Spinal cord (tissue), 10 donors: ENCODE data around the gene NRXN2. TPM values are rescaled to one million over a fixed set of nuclear protein-coding genes. Genes with fewer than 3 reads are reported as not detected.

Source experiments
- DNase-seq, 6 donors: peaks; one replicate each; pipeline versions ENCODE4 v3.0.0 to v3.0.0-alpha.2; 2013 to 2015; ENCODE audit warnings: low spot score in 6 of 6, low read depth in 4 of 6
- H3K27ac ChIP-seq: one replicate; pipeline ENCODE4 v1.5.1; 2013; ENCODE audit warnings: low read depth, low read length, control low read depth
- H3K27me3 ChIP-seq: one replicate; pipeline ENCODE4 v1.6.1; 2013; ENCODE audit warnings: low read length; ENCODE audit not compliant: control insufficient read depth, insufficient read depth
- H3K36me3 ChIP-seq: one replicate; pipeline ENCODE4 v1.6.1; 2013; ENCODE audit warnings: low read length; ENCODE audit not compliant: control insufficient read depth, insufficient read depth
- H3K4me1 ChIP-seq: one replicate; pipeline ENCODE4 v1.6.1; 2013; ENCODE audit warnings: low read length; ENCODE audit not compliant: control insufficient read depth, insufficient read depth
- H3K4me3 ChIP-seq: one replicate; pipeline ENCODE4 v1.5.1; 2013; ENCODE audit warnings: low read depth, low read length, control low read depth
- H3K9me3 ChIP-seq: one replicate; pipeline ENCODE4 v1.6.1; 2013; ENCODE audit warnings: low read length; ENCODE audit not compliant: control insufficient read depth, insufficient read depth
- whole genome bisulfite sequencing: methylation state at CpG from one replicate; pipeline ENCODE4 v1.1.5; 2013; ENCODE audit warnings: missing lambda C conversion rate; ENCODE audit not compliant: insufficient coverage; 5-methylcytosine and 5-hydroxymethylcytosine counted together
- polyA plus RNA-seq, 2 donors: library from polyadenylated mRNA; unstranded; fragments of 120-200 nt; gene quantifications; one replicate each; pipeline ENCODE4 v1.2.1, GENCODE V29; 2013; ENCODE audit not compliant: insufficient read length in 2 of 2
- total RNA-seq, 2 donors: library from RNA; depleted of rRNA in 1 of 2; stranded (reverse); fragments of 120-200 nt in 1 of 2; fragments of >200 nt in 1 of 2; gene quantifications; one replicate each; pipeline versions ENCODE4 v1.2.3 to v1.2.4, GENCODE V29; 2013 to 2014
- donor health status: healthy.

NRXN2 gene
- total and polyA plus RNA-seq, 4 donors: 68.0 to 424 (median 280) TPM

DNA sequence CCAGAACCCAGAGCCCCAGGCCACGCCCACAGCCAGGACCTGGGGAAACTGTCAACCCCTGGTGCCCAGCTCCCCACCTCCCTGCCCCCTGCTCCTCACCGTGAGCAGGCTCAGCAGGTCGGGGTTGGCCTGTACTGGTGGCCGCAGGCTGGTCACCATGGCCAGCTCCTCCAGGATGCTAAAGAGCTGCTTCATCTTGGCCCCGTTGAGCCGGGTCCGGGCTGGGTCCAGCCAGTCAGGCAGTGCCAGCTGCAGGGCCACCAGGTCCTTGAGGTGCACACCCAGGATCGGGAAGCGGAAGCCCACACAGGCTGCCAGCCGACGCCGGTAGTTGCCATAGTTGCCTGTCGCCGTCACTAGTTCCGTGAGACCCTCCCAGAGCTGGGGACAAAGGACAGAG lies 13.7 kb upstream of the NRXN2 start:
- Histone ChIP-seq H3K9me3 (no peaks in the 10 kb centered on the region), H3K27ac (no peak overlapping the region), H3K4me1 (peaks cover 6% of the 10 kb centered on the region), H3K36me3 (peaks cover 53% of the 10 kb centered on the region), H3K4me3 (no peak overlapping the region), H3K27me3 (peaks cover 5% of the 10 kb centered on the region)
- 89% methylated on average over 12 of the region's 15 CpGs for WGBS
- no peak for DNase-seq

DNA sequence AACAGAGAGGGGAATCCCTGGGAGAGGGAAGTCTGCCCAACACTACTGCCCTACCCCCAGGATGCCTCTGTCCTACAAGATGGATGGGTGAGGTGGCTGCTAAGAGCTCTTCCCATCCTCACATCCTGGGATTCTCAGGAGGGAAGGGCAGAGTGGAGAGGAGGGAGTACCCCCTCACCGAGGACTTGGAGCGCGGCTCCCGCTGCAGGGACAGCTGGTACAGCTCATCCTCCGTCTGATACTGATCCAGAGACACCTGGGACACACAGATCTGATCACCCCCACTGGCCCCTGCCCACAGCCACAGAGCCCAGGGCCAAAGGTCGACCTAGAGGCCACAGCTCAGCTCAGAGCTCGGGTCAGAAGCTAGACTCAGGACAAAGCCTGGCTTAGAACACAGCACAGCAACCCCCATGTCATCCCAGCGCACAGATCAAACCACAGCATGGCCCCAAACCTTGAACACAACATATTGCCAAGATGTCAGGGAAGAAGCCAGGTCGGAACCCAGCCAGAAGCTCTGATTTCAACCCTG lies 12.8 kb upstream of the NRXN2 start:
- H3K4me3 ChIP-seq: no peak overlapping the region
- no peak for DNase-seq
- H3K36me3 ChIP-seq: peaks cover 46% of the 10 kb centered on the region
- H3K4me1 ChIP-seq: no peaks in the 10 kb centered on the region
- no peak overlapping the region for H3K27ac ChIP-seq
- H3K27me3 ChIP-seq: no peaks in the 10 kb centered on the region
- no peaks in the 10 kb centered on the region for H3K9me3 ChIP-seq
- WGBS: 85% methylated on average over 9 of the region's 9 CpGs

- H3K9me3 ChIP-seq: no peaks in the 10 kb centered on the region
- peaks cover 41% of the 10 kb centered on the region for H3K36me3 ChIP-seq
- 87% methylated on average over 15 of the region's 23 CpGs for WGBS
- DNase-seq: no peak
- H3K27ac ChIP-seq: no peak overlapping the region
- no peaks in the 10 kb centered on the region for H3K27me3 ChIP-seq
- H3K4me3 ChIP-seq: no peak overlapping the region
- peaks cover under 1% of the 10 kb centered on the region for H3K4me1 ChIP-seq
Observed at GRCh38 chr11:64734811-64735724, 12.1 kb upstream of the NRXN2 start.

DNA sequence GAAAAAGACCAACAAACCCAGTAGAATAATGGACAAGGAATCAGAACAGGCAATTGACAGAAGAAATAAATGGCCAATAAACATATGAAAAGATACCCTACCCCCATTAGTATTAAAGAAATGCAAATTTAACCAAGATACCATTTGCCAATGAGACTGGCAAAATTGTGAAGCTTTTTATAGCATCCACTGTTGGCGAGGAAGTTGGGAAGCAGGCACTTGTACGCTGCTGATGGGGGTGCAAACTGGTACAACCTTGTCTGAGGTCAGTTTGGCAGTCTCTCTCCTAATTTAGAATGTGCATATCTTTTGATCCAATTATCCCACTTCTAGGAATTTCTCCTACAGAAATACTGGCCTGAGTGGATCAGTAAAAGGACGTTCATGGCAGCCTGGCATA lies 8.6 kb upstream of the NRXN2 start:
- H3K27ac ChIP-seq: no peak overlapping the region
- H3K4me3 ChIP-seq: no peak overlapping the region
- H3K36me3 ChIP-seq: peaks cover 27% of the 10 kb centered on the region
- no peaks in the 10 kb centered on the region for H3K27me3 ChIP-seq
- 57% methylated on average over 1 of the region's 3 CpGs for WGBS
- DNase-seq: peak in 1 of 6 donors; percentile 79
- peaks cover 4% of the 10 kb centered on the region for H3K4me1 ChIP-seq
- H3K9me3 ChIP-seq: no peaks in the 10 kb centered on the region

GRCh38 chr11:64729851-64730382 lies 6.9 kb upstream of the NRXN2 start:
- Histone ChIP-seq H3K36me3 (peaks cover 13% of the 10 kb centered on the region), H3K27ac (no peak overlapping the region), H3K4me1 (peaks cover 20% of the 10 kb centered on the region), H3K9me3 (no peaks in the 10 kb centered on the region), H3K27me3 (no peaks in the 10 kb centered on the region), H3K4me3 (no peak overlapping the region)
- peak in 1 of 6 donors; percentile 19 for DNase-seq
- WGBS: 32% methylated on average over 18 of the region's 21 CpGs

- H3K36me3 ChIP-seq: peaks cover 8% of the 10 kb centered on the region
- no peak overlapping the region for H3K27ac ChIP-seq
- no peak for DNase-seq
- 86% methylated on average over 5 of the region's 11 CpGs for WGBS
- H3K4me3 ChIP-seq: no peak overlapping the region
- no peaks in the 10 kb centered on the region for H3K27me3 ChIP-seq
- H3K4me1 ChIP-seq: peaks cover 31% of the 10 kb centered on the region
- H3K9me3 ChIP-seq: no peaks in the 10 kb centered on the region
Observed at GRCh38 chr11:64728757-64729365, 5.9 kb upstream of the NRXN2 start.

GRCh38 chr11:64726867-64727530 lies 4.0 kb upstream of the NRXN2 start:
- H3K4me3 ChIP-seq: no peak overlapping the region
- peaks cover 42% of the 10 kb centered on the region for H3K4me1 ChIP-seq
- no peak for DNase-seq
- 60% methylated on average over 2 of the region's 7 CpGs for WGBS
- H3K27me3 ChIP-seq: no peaks in the 10 kb centered on the region
- peaks cover 8% of the 10 kb centered on the region for H3K36me3 ChIP-seq
- no peaks in the 10 kb centered on the region for H3K9me3 ChIP-seq
- H3K27ac ChIP-seq: no peak overlapping the region

DNA sequence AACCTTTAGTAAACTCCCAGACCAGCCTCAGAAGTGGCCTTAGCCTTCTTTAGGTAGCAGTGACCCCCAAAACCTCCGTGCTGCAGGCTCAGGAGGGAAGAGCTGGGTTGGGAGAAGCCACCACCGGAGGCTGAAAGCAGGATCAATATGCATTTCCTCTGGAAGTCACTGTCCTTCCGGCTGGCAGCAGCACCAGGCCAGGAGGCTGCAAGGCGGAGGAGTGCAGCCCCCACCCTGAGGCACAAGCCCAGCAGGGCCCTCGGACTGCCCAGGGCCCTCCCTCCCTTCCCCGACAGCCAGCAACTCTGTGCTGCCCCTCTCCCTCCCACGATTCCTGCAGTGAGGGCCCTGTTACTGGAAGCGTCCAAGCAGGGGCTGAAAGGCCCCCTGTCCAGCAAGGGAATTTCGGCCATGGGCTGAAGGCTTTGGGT lies 3.2 kb upstream of the NRXN2 start:
- Histone ChIP-seq H3K9me3 (no peaks in the 10 kb centered on the region), H3K4me1 (peaks cover 50% of the 10 kb centered on the region), H3K27me3 (no peaks in the 10 kb centered on the region), H3K4me3 (no peak overlapping the region), H3K36me3 (peaks cover 9% of the 10 kb centered on the region), H3K27ac (no peak overlapping the region)
- no peak for DNase-seq
- WGBS: 23% methylated on average over 5 of the region's 9 CpGs

DNA sequence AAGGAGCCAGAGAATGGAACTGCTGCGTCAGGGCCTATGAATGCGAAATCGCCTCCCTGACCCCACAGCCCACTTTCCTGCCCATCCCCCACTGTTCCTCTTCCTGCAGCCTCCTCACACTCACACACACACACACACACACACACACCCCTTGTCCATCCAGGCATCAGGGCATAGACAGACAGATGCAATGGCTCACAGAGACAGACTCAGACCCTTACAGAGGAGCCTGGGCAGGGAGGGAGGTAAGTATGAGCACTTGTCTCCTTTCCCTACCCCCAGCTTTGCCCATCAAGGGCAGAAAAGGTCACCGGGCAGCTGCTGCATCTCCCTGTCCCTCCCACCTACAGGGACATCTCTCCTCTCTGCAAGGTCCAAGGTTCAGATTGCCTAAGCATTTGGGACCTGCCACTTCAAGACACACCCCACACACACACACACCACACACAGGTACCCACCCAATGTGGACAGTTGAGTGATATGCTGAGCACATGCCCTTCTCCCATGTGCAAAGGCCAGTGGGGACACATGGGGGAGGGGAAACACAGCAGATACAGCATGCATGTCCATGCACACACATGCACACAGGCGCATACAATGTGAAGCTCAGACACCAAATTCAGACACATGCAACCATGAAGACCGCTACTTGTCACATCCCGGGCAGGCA lies 2.0 kb upstream of the NRXN2 start:
- H3K4me1 ChIP-seq: peaks cover 61% of the 10 kb centered on the region
- no peaks in the 10 kb centered on the region for H3K27me3 ChIP-seq
- 62% methylated on average over 6 of the region's 7 CpGs for WGBS
- H3K9me3 ChIP-seq: no peaks in the 10 kb centered on the region
- H3K4me3 ChIP-seq: no peak overlapping the region
- no peak for DNase-seq
- no peak overlapping the region for H3K27ac ChIP-seq
- peaks cover 19% of the 10 kb centered on the region for H3K36me3 ChIP-seq
